Small intestine (tissue), 7 donors: Measurements from ENCODE around the gene ARL15. TPM values are rescaled to one million over a fixed set of nuclear protein-coding genes. Genes with fewer than 3 reads are reported as not detected.

Experiments
- DNase-seq, 2 donors: peaks; one replicate each; pipeline versions ENCODE4 v3.0.0 to v3.0.0-alpha.2; 2013
- FAIRE-seq: peaks from 2 replicates; lab custom pipeline; 2012; peaks lifted over from hg19 to GRCh38; lab: Jason Lieb, UNC
- H3K27ac ChIP-seq, 3 donors: one replicate each; pipeline ENCODE4 v1.5.1; 2013; ENCODE audit warnings: low read length in 2 of 3, mild to moderate bottlenecking in 2 of 3, control low read depth in 1 of 3, inconsistent platforms in 1 of 3, low read depth in 1 of 3, moderate library complexity in 1 of 3
- H3K27me3 ChIP-seq, 3 donors: one replicate each; pipeline ENCODE4 v1.6.1; 2013; ENCODE audit warnings: low read length in 3 of 3, inconsistent platforms in 1 of 3; ENCODE audit not compliant: control insufficient read depth in 3 of 3, insufficient read depth in 3 of 3
- H3K36me3 ChIP-seq, 3 donors: one replicate each; pipeline ENCODE4 v1.6.1; 2013; ENCODE audit warnings: low read length in 3 of 3, inconsistent platforms in 1 of 3, low read depth in 1 of 3, mild to moderate bottlenecking in 1 of 3, moderate library complexity in 1 of 3; ENCODE audit not compliant: control insufficient read depth in 3 of 3, insufficient read depth in 2 of 3
- H3K4me1 ChIP-seq, 3 donors: one replicate each; pipeline ENCODE4 v1.6.1; 2013; ENCODE audit warnings: low read length in 2 of 3, inconsistent platforms in 1 of 3, low read depth in 1 of 3, mild to moderate bottlenecking in 1 of 3, moderate library complexity in 1 of 3; ENCODE audit not compliant: control insufficient read depth in 3 of 3, insufficient read depth in 2 of 3
- H3K4me3 ChIP-seq, 3 donors: one replicate each; pipeline ENCODE4 v1.5.1; 2013; ENCODE audit warnings: low read length in 3 of 3, control low read depth in 1 of 3, inconsistent platforms in 1 of 3, low read depth in 1 of 3, mild to moderate bottlenecking in 1 of 3, moderate library complexity in 1 of 3
- H3K9me3 ChIP-seq, 2 donors: one replicate each; pipeline ENCODE4 v1.6.1; 2013; ENCODE audit warnings: low read depth in 1 of 2, low read length in 1 of 2; ENCODE audit not compliant: control insufficient read depth in 2 of 2, insufficient read depth in 1 of 2
- WGBS, 3 donors: extraction: QIAGEN DNeasy Blood & Tissue Kit; methylation state at CpG; one replicate each; pipeline ENCODE4 v1.1.7; 2013; 5-methylcytosine and 5-hydroxymethylcytosine counted together
- polyA plus RNA-seq, 4 donors: library from polyadenylated mRNA; stranded (reverse) in 3 of 4; unstranded in 1 of 4; fragments of 200-250 nt in 3 of 4; fragments of 120-200 nt in 1 of 4; gene quantifications; one replicate each; pipeline versions ENCODE4 v1.2.1 to v1.2.3, GENCODE V29; 2013
- donor health status: healthy with polysubstance abuse.
- donor health status: control.
- donor health status: control.
- donor health status: Bipolar disorder and iron deficiency.
- donor health status: healthy.

The ARL15 gene
- polyA plus RNA-seq, 4 donors: 16.5 to 61.9 (median 20.5) TPM

- DNase-seq: no peak
- FAIRE-seq: no peak
- 93 to 97% (median 95%) methylated on average over 3 of the region's 3 CpGs for WGBS, 3 donors
- H3K36me3 ChIP-seq: peaks cover 0 to 5% (median 0%) of the 10 kb centered on the region in 3 donors
- H3K4me1 ChIP-seq: no peaks in the 10 kb centered on the region
- H3K27ac ChIP-seq: no peak overlapping the region
- H3K4me3 ChIP-seq: no peak overlapping the region
- H3K27me3 ChIP-seq: no peaks in the 10 kb centered on the region
- no peaks in the 10 kb centered on the region for H3K9me3 ChIP-seq
These were observed 339.9 kb downstream of the ARL15 start for GRCh38 chr5:53970475-53970874.

- WGBS, 3 donors: 85 to 90% (median 90%) methylated on average over 2 of the region's 2 CpGs
- no peak for FAIRE-seq
- Histone ChIP-seq H3K4me1 (no peaks in the 10 kb centered on the region), H3K4me3 (no peak overlapping the region), H3K9me3 (no peaks in the 10 kb centered on the region), H3K27ac (no peak overlapping the region), H3K27me3 (no peaks in the 10 kb centered on the region), H3K36me3 (peaks cover 0 to 5% (median 0%) of the 10 kb centered on the region in 3 donors)
- DNase-seq: no peak
These were observed 341.1 kb downstream of the ARL15 start for GRCh38 chr5:53969176-53969730.

- FAIRE-seq (no peak), DNase-seq (no peak)
- H3K4me1 ChIP-seq: no peaks in the 10 kb centered on the region
- peaks cover 0 to 5% (median 0%) of the 10 kb centered on the region in 3 donors for H3K36me3 ChIP-seq
- no peak overlapping the region for H3K27ac ChIP-seq
- no peaks in the 10 kb centered on the region for H3K9me3 ChIP-seq
- no peak overlapping the region for H3K4me3 ChIP-seq
- no peaks in the 10 kb centered on the region for H3K27me3 ChIP-seq
These were observed 344.9 kb downstream of the ARL15 start for GRCh38 chr5:53965459-53965858.

GRCh38 chr5:53963958-53964357, 346.4 kb downstream of the ARL15 start:
- Histone ChIP-seq H3K9me3 (no peaks in the 10 kb centered on the region), H3K4me3 (no peak overlapping the region), H3K27ac (no peak overlapping the region), H3K4me1 (no peaks in the 10 kb centered on the region), H3K27me3 (no peaks in the 10 kb centered on the region), H3K36me3 (peaks cover 0 to 5% (median 0%) of the 10 kb centered on the region in 3 donors)
- DNase-seq: no peak
- FAIRE-seq: no peak
- 81 to 96% (median 90%) methylated on average over 1 of the region's 1 CpG for WGBS, 3 donors

- Histone ChIP-seq H3K4me1 (no peaks in the 10 kb centered on the region), H3K27ac (no peak overlapping the region), H3K9me3 (peaks cover 0 to 7% of the 10 kb centered on the region in 2 donors), H3K4me3 (no peak overlapping the region), H3K36me3 (peaks cover 0 to 2% (median 0%) of the 10 kb centered on the region in 3 donors), H3K27me3 (no peaks in the 10 kb centered on the region)
- DNase-seq: no peak
- no peak for FAIRE-seq
- 78 to 89% (median 88%) methylated on average over 1 of the region's 1 CpG for WGBS, 3 donors
These were observed 348.1 kb downstream of the ARL15 start for GRCh38 chr5:53962306-53962705.

GRCh38 chr5:53956632-53957031, 353.7 kb downstream of the ARL15 start:
- H3K27ac ChIP-seq: no peak overlapping the region
- FAIRE-seq: no peak

GRCh38 chr5:53956196-53956595, 354.2 kb downstream of the ARL15 start:
- Histone ChIP-seq H3K36me3 (no peaks in the 10 kb centered on the region), H3K9me3 (peaks cover 0 to 11% of the 10 kb centered on the region in 2 donors), H3K4me1 (no peaks in the 10 kb centered on the region), H3K27ac (no peak overlapping the region), H3K27me3 (no peaks in the 10 kb centered on the region), H3K4me3 (no peak overlapping the region)
- FAIRE-seq (no peak), DNase-seq (no peak)
- WGBS, 3 donors: 88 to 93% (median 92%) methylated on average over 1 of the region's 1 CpG

More at GRCh38 chr5:53956632-53957031, 353.7 kb downstream of the ARL15 start:
- Histone ChIP-seq H3K9me3 (peaks cover 0 to 11% of the 10 kb centered on the region in 2 donors), H3K27me3 (no peaks in the 10 kb centered on the region), H3K36me3 (no peaks in the 10 kb centered on the region), H3K4me3 (no peak overlapping the region), H3K4me1 (no peaks in the 10 kb centered on the region)
- no peak for DNase-seq

GRCh38 chr5:53950621-53951020, 359.8 kb downstream of the ARL15 start:
- peaks cover 0 to 5% of the 10 kb centered on the region in 2 donors for H3K9me3 ChIP-seq
- WGBS, 3 donors: 87 to 98% (median 94%) methylated on average over 3 of the region's 3 CpGs
- FAIRE-seq (no peak), DNase-seq (no peak)
- peaks cover 0 to 2% (median 0%) of the 10 kb centered on the region in 3 donors for H3K36me3 ChIP-seq
- no peak overlapping the region for H3K4me3 ChIP-seq
- H3K27ac ChIP-seq: no peak overlapping the region
- no peaks in the 10 kb centered on the region for H3K4me1 ChIP-seq
- no peaks in the 10 kb centered on the region for H3K27me3 ChIP-seq

GRCh38 chr5:53948598-53948997, 361.8 kb downstream of the ARL15 start:
- Histone ChIP-seq H3K36me3 (peaks cover 0 to 4% (median 2%) of the 10 kb centered on the region in 3 donors), H3K9me3 (peaks cover 0 to 3% of the 10 kb centered on the region in 2 donors), H3K4me3 (no peak overlapping the region), H3K27me3 (no peaks in the 10 kb centered on the region), H3K4me1 (no peaks in the 10 kb centered on the region), H3K27ac (no peak overlapping the region)
- no peak for DNase-seq
- FAIRE-seq: no peak
- 93 to 97% (median 96%) methylated on average over 4 of the region's 4 CpGs for WGBS, 3 donors
